ENCODE data around the gene BTLA. TPM values are rescaled to one million over a fixed set of nuclear protein-coding genes. Genes with fewer than 3 reads are reported as not detected.
A peak's percentile ranks its signal among the peaks of the same experiment; 100 is the strongest.

Gene BTLA
- total and polyA plus RNA-seq, 10 of the 15 experiments (the other 5 are each of a cell fraction or from before 2014, with no cell fraction given) = 55.4 to 134 (median 84.2) TPM

DNA sequence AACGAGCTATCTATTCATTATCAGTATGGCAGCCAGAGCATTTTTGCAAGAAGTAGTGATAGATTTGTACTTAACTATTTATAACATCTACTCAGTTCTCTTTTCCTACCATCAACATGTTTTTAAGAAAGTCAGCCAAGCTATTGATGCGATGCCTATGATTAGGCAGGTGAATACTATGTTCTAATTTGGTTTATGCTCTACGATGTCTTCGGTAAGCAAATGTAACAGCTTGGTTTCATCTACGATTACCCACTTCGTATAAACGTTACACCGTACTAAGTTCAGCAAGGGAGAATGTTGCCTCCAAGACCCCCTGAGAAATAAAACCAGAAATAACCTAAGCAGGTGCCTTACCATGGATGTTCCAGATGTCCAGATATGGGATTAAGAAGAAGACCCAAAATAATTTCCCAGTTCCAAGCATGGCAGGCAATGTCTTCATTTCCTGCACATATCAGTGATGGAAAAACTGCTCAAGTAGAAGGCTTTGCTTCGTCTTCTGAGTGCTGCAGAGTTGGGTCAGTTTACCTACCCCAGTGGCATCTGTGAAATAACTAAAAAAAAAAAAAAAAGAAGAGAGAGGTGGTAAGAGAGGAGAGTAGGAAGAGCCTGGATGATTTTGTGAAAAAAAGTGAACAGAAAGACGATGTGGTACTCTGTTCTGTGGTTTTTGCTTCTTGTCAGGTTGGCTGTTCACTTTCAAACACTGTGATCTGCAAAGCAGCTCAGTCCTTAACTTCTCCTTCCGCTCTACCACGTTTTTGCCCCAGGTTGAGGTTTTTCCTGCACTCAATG is at the start of gene BTLA (continued):
- TF ChIP-seq, protein P1, sequence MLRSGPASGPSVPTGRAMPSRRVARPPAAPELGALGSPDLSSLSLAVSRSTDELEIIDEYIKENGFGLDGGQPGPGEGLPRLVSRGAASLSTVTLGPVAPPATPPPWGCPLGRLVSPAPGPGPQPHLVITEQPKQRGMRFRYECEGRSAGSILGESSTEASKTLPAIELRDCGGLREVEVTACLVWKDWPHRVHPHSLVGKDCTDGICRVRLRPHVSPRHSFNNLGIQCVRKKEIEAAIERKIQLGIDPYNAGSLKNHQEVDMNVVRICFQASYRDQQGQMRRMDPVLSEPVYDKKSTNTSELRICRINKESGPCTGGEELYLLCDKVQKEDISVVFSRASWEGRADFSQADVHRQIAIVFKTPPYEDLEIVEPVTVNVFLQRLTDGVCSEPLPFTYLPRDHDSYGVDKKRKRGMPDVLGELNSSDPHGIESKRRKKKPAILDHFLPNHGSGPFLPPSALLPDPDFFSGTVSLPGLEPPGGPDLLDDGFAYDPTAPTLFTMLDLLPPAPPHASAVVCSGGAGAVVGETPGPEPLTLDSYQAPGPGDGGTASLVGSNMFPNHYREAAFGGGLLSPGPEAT (IDR thresholded peaks at IDR 0.05; ENCODE audit: low read depth) = peak; percentile 44; the same call in 1 of the 2 replicates
- peak; percentile 80; the same call in 1 of the 2 replicates for TF ChIP-seq MTA3 (IDR thresholded peaks at IDR 0.05; ENCODE audit: borderline replicate concordance, low read length)
- peak; percentile 50; the same call in 1 of the 2 replicates for TF ChIP-seq MEF2A (IDR thresholded peaks at IDR 0.05; ENCODE audit: insufficient read depth, low read depth, low read length)
- TF ChIP-seq ASH2L (IDR thresholded peaks at IDR 0.05; ENCODE audit: borderline replicate concordance, low read depth) = 0 out of 2 replicates have a peak, but pooled peaks have one; percentile 48
- no peak for TF ChIP-seq ZSCAN29 (IDR thresholded peaks at IDR 0.05)
- TF ChIP-seq ZNF24 (IDR thresholded peaks at IDR 0.05) = peak; percentile 35; the same call in 1 of the 2 replicates
- TF ChIP-seq NFYB (IDR thresholded peaks at IDR 0.05; ENCODE audit: insufficient read depth, low read depth, low read length) = peak; percentile 37; the same call in 1 of the 2 replicates
- TF ChIP-seq MYB (IDR thresholded peaks at IDR 0.05; ENCODE audit: borderline replicate concordance, low read depth, low read length) = no peak
- TF ChIP-seq, protein P2, sequence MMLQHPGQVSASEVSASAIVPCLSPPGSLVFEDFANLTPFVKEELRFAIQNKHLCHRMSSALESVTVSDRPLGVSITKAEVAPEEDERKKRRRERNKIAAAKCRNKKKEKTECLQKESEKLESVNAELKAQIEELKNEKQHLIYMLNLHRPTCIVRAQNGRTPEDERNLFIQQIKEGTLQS (IDR thresholded peaks at IDR 0.05; ENCODE audit: borderline replicate concordance, extremely low read depth, low read depth, low read length) = no peak
- TF ChIP-seq, protein P3, sequence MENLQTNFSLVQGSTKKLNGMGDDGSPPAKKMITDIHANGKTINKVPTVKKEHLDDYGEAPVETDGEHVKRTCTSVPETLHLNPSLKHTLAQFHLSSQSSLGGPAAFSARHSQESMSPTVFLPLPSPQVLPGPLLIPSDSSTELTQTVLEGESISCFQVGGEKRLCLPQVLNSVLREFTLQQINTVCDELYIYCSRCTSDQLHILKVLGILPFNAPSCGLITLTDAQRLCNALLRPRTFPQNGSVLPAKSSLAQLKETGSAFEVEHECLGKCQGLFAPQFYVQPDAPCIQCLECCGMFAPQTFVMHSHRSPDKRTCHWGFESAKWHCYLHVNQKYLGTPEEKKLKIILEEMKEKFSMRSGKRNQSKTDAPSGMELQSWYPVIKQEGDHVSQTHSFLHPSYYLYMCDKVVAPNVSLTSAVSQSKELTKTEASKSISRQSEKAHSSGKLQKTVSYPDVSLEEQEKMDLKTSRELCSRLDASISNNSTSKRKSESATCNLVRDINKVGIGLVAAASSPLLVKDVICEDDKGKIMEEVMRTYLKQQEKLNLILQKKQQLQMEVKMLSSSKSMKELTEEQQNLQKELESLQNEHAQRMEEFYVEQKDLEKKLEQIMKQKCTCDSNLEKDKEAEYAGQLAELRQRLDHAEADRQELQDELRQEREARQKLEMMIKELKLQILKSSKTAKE (IDR thresholded peaks at IDR 0.05; ENCODE audit: low read depth, poor library complexity, severe bottlenecking) = no peak
- TF ChIP-seq EED (IDR thresholded peaks at IDR 0.05; ENCODE audit: low read depth) = peak; percentile 65; the same call in 1 of the 2 replicates
- TF ChIP-seq, protein P4, sequence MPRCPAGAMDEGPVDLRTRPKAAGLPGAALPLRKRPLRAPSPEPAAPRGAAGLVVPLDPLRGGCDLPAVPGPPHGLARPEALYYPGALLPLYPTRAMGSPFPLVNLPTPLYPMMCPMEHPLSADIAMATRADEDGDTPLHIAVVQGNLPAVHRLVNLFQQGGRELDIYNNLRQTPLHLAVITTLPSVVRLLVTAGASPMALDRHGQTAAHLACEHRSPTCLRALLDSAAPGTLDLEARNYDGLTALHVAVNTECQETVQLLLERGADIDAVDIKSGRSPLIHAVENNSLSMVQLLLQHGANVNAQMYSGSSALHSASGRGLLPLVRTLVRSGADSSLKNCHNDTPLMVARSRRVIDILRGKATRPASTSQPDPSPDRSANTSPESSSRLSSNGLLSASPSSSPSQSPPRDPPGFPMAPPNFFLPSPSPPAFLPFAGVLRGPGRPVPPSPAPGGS (IDR thresholded peaks at IDR 0.05; ENCODE audit: borderline replicate concordance, insufficient read depth, low read depth, low read length, poor library complexity, severe bottlenecking) = peak; percentile 28
- TF ChIP-seq TARDBP (IDR thresholded peaks at IDR 0.05; ENCODE audit: borderline replicate concordance) = no peak
- peak; percentile 49 for TF ChIP-seq SMAD1 (IDR thresholded peaks at IDR 0.05; ENCODE audit: low read depth, partially characterized antibody)
- TF ChIP-seq CREM (IDR thresholded peaks at IDR 0.05; ENCODE audit: low read depth) = peak; percentile 50
- TF ChIP-seq SMARCA5 (IDR thresholded peaks at IDR 0.05) = no peak
- no peak for TF ChIP-seq GATAD2B (conservative IDR thresholded peaks at IDR 0.05; ENCODE audit: low read depth)
- peak; percentile 51; the same call in 1 of the 2 replicates for TF ChIP-seq ATF7 (IDR thresholded peaks at IDR 0.05; ENCODE audit: low read depth)
- TF ChIP-seq WRNIP1 (IDR thresholded peaks at IDR 0.05; ENCODE audit: borderline replicate concordance, low read depth, low read length) = 0 out of 2 replicates have a peak, but pooled peaks have one; percentile 85
- TF ChIP-seq ETV6 (conservative IDR thresholded peaks at IDR 0.05 in 1 of 2, IDR thresholded peaks at IDR 0.05 in 1 of 2; ENCODE audit: borderline replicate concordance in 1 of 2, low read depth in 1 of 2) = peak in 1 of 2 experiments; percentile 57; a peak in 1 of 4 replicates
- TF ChIP-seq EGR1 (IDR thresholded peaks at IDR 0.05; ENCODE audit: borderline replicate concordance in 1 of 2, low read depth in 2 of 2, low read length in 2 of 2) = no peak
- peak in 1 of 2 experiments; percentile 39; a peak in 1 of 4 replicates for TF ChIP-seq EP300 (IDR thresholded peaks at IDR 0.05; ENCODE audit: borderline replicate concordance in 1 of 2, control insufficient read depth in 1 of 2, low read depth in 2 of 2, low read length in 2 of 2)
- TF ChIP-seq PML (IDR thresholded peaks at IDR 0.05; ENCODE audit: low read length) = peak; percentile 84
